Glutamatergic neuron (in vitro differentiated cells): ENCODE results near the gene RXRG. TPM values are rescaled to one million over a fixed set of nuclear protein-coding genes. Genes with fewer than 3 reads are reported as not detected.

ENCODE experiments used
- DNase-seq: peaks from one replicate; pipeline ENCODE4 v3.0.0; 2022
- H3K27ac Mint-ChIP-seq: one replicate; pipeline ENCODE4 v1.8.0; 2020; ENCODE audit warnings: mild to moderate bottlenecking, mixed read lengths, inconsistent platforms; ENCODE audit not compliant: unreplicated experiment
- H3K27me3 Mint-ChIP-seq: one replicate; pipeline ENCODE4 v1.8.0; 2020; ENCODE audit warnings: mild to moderate bottlenecking, moderate library complexity, mixed read lengths, inconsistent platforms; ENCODE audit not compliant: unreplicated experiment
- H3K36me3 Mint-ChIP-seq: one replicate; pipeline ENCODE4 v1.8.0; 2020; ENCODE audit warnings: mild to moderate bottlenecking, mixed read lengths, inconsistent platforms; ENCODE audit not compliant: unreplicated experiment
- H3K4me1 Mint-ChIP-seq: one replicate; pipeline ENCODE4 v1.8.0; 2020; ENCODE audit warnings: mild to moderate bottlenecking, low read depth, mixed read lengths, inconsistent platforms; ENCODE audit not compliant: unreplicated experiment
- H3K4me3 Mint-ChIP-seq: one replicate; pipeline ENCODE4 v1.8.0; 2020; ENCODE audit warnings: mild to moderate bottlenecking, mixed read lengths, inconsistent platforms; ENCODE audit not compliant: unreplicated experiment
- H3K9me3 Mint-ChIP-seq: one replicate; pipeline ENCODE4 v1.8.0; 2020; ENCODE audit warnings: mild to moderate bottlenecking, moderate library complexity, mixed read lengths, inconsistent platforms; ENCODE audit not compliant: unreplicated experiment
- total RNA-seq: library from RNA; stranded (reverse); fragmentation: NEBNext Ultra II Directional; extraction: Animal tissue kit (Norgen Biotek cat#: 25700); gene quantifications from one replicate; pipeline ENCODE4 v1.2.1, GENCODE V29; 2021; ENCODE audit not compliant: unreplicated experiment
- TF ChIP-seq, protein P1 (sequence below): fragments of 200-600 bp; sonication (generic); IDR thresholded peaks from one replicate; pipeline ENCODE4 v1.5.0; 2021; ENCODE audit not compliant: partially characterized antibody, unreplicated experiment

The RXRG gene
- total RNA-seq, 1 donor from 2014 or later, result 10.4 TPM

DNA sequence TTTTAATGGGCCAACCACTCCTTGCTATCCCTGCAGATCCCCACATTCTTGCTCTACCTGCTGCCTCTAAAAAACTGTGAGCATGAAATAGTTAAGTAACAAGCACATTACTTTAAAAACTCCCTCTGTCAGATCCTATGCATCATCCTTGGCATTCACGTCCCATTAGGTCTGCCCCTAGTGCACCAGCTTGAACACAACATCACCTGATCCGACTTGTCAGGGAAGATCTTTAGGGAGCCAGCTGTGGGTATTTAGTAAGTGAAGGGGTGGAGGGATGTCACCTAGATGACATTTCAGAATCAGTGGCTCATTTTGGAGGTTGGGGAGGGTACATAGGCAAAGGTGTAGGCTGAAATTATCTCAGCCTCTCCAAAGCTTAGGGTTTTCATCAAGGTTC, 33.5 kb downstream of the RXRG start:
- H3K27me3 Mint-ChIP-seq, result no peaks in the 10 kb centered on the region
- no peak for DNase-seq

DNA sequence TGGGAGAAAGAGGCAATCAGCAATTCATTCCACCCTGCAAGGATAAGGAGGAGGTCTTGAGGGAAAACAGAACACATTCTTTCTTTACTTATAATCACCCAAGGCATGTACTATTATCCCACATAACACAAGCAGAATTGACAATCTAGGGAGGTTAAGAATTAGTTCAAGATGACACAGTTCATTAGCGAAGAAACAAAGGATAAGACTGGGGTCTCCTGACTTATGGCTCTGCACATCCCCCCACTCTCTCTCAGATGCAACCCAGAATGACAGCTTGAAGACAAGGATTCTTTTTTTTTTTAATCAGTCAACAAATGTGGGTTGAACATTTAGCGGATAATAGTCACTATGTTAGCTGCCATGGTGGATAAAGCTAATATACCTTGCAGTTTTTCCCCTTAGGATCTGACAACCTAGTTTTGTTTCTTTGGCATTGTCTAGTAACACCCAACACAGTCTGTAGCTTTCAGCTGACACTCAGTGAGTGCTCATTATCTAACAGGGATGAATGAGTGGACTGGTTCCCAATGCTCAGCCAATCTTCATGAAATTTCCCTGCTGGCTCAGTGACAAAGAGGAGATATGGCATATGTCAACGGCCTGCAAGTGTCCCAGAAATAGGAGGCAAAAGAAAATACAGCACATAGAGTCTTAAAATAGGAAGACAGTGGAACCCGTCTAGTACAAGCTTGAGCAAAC, 35.1 kb downstream of the RXRG start:
- H3K27me3 Mint-ChIP-seq, result no peaks in the 10 kb centered on the region
- H3K27ac Mint-ChIP-seq, result no peak overlapping the region
- H3K36me3 Mint-ChIP-seq, result no peaks in the 10 kb centered on the region
- H3K4me3 Mint-ChIP-seq, result no peak overlapping the region
- TF ChIP-seq, protein P1, sequence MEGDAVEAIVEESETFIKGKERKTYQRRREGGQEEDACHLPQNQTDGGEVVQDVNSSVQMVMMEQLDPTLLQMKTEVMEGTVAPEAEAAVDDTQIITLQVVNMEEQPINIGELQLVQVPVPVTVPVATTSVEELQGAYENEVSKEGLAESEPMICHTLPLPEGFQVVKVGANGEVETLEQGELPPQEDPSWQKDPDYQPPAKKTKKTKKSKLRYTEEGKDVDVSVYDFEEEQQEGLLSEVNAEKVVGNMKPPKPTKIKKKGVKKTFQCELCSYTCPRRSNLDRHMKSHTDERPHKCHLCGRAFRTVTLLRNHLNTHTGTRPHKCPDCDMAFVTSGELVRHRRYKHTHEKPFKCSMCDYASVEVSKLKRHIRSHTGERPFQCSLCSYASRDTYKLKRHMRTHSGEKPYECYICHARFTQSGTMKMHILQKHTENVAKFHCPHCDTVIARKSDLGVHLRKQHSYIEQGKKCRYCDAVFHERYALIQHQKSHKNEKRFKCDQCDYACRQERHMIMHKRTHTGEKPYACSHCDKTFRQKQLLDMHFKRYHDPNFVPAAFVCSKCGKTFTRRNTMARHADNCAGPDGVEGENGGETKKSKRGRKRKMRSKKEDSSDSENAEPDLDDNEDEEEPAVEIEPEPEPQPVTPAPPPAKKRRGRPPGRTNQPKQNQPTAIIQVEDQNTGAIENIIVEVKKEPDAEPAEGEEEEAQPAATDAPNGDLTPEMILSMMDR, result no peak
- peaks cover 6% of the 10 kb centered on the region for H3K9me3 Mint-ChIP-seq
- no peak for DNase-seq
- peaks cover 3% of the 10 kb centered on the region for H3K4me1 Mint-ChIP-seq

More for the DNA sequence above, 33.5 kb downstream of the RXRG start:
- Mint-ChIP-seq H3K9me3 (peaks cover 6% of the 10 kb centered on the region), H3K4me1 (peaks cover 3% of the 10 kb centered on the region), H3K36me3 (no peaks in the 10 kb centered on the region), H3K27ac (no peak overlapping the region), H3K4me3 (no peak overlapping the region)
- TF ChIP-seq, protein P1, result no peak

DNA sequence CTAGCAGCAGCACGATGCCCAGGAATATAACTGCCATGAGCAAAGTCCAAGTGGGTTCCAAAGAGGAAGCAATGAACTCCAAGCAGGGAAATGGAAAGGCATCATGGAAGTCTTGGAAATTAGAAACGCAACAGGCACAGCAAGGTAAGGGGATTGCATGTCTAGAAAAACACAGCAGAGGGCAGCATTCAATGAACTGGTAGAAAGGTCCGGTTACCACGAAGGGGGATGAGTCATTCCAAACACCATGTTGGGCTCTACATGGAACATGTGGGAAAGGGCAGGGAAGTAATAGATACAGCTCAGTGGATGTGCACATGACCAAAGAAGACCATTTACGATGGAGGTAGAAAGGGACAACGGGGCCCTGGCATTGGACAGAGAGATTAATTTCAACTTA, 36.4 kb downstream of the RXRG start:
- peaks cover 3% of the 10 kb centered on the region for H3K4me1 Mint-ChIP-seq
- no peaks in the 10 kb centered on the region for H3K27me3 Mint-ChIP-seq
- H3K9me3 Mint-ChIP-seq, result peaks cover 6% of the 10 kb centered on the region
- DNase-seq, result peak; percentile 32
- H3K36me3 Mint-ChIP-seq, result no peaks in the 10 kb centered on the region
- H3K4me3 Mint-ChIP-seq, result no peak overlapping the region
- TF ChIP-seq, protein P1, result peak; percentile 53
- H3K27ac Mint-ChIP-seq, result no peak overlapping the region

DNA sequence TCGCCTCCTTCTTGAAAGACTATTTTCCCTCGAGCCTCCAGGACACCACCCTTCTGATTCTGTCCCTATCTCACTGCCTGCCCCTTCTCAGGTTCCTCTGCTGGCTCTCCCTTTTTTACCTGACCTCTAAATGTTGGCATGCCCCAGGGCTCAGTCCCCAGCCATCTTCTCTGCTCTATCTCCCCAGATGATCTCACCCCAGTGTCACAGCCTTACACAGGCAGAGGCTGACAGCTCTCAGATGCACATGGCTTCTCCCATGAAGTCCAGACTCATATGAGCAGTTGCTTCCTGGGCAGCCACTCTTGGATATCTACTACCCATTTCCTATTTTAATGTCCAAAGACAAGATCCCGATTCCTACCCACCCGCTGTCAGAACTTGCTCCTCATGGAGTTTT, 37.5 kb downstream of the RXRG start:
- TF ChIP-seq, protein P1, result no peak
- Mint-ChIP-seq H3K9me3 (peaks cover 6% of the 10 kb centered on the region), H3K4me3 (no peak overlapping the region), H3K4me1 (peaks cover 3% of the 10 kb centered on the region), H3K27me3 (no peaks in the 10 kb centered on the region), H3K36me3 (no peaks in the 10 kb centered on the region), H3K27ac (no peak overlapping the region)
- DNase-seq, result no peak

DNA sequence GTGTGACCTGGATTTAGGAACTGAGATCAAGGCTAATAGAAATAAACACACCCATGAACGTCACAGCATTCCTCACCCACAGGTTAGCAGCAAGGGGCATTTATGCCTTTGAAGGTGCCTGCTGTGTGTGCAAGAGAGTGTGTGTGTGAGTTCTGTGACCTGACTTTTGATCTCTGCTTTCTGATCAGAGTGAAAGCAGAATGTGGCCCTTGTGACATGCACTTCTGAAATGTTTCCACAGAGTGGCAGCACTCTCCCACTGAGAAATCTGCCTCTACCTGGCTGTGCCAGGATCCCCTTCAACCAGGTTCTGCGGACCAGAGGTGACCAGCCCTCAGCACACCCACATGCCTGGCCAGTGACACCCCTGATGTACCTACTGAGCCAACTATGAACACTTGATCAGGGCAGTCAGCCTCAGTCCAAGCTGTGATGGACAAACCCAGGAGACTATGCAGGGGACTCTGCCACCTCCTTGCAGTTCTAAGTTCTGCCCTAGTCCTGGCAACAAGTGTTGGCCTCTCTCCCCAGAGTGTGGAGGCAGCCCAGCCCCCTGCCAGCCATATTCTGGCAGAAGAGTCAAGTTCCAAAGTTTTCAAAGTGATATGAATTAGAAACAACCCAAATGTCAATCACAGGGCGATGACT, 41.0 kb downstream of the RXRG start:
- DNase-seq, result peak; percentile 42
- no peak overlapping the region for H3K4me3 Mint-ChIP-seq
- peaks cover 2% of the 10 kb centered on the region for H3K4me1 Mint-ChIP-seq

More for the DNA sequence above, 41.0 kb downstream of the RXRG start:
- H3K36me3 Mint-ChIP-seq, result no peaks in the 10 kb centered on the region
- TF ChIP-seq, protein P1, result peak; percentile 59
- no peaks in the 10 kb centered on the region for H3K27me3 Mint-ChIP-seq
- no peak overlapping the region for H3K27ac Mint-ChIP-seq
- H3K9me3 Mint-ChIP-seq, result peaks cover 6% of the 10 kb centered on the region
